COLO668 (cell line): Measurements from ENCODE around the gene SLC9A7.
"Not testable (repeated sequence)": the region's sequence is repeated elsewhere in the genome, so short reads cannot be mapped to it uniquely, and the experiment has no call there.

Source experiments
- DNase-seq: peaks from one replicate; lab custom pipeline; 2025; ENCODE audit not compliant: unreplicated experiment; lab: John Stamatoyannopoulos, UW

The SLC9A7 gene

GRCh38 chrX:46754586-46755061 lies 4.3 kb downstream of the SLC9A7 start:
- peak; percentile 12 for DNase-seq

GRCh38 chrX:46754036-46754435 lies 4.9 kb downstream of the SLC9A7 start:
- DNase-seq = no peak

GRCh38 chrX:46750889-46751288 lies 8.0 kb downstream of the SLC9A7 start:
- no peak for DNase-seq

GRCh38 chrX:46744009-46744408 lies 14.9 kb downstream of the SLC9A7 start:
- DNase-seq = no peak

- DNase-seq = no peak
These were observed 15.9 kb downstream of the SLC9A7 start for GRCh38 chrX:46743046-46743445.

- DNase-seq = no peak
These were observed 19.2 kb downstream of the SLC9A7 start for GRCh38 chrX:46739736-46740135.

- DNase-seq = no peak
These were observed 21.5 kb downstream of the SLC9A7 start for GRCh38 chrX:46737462-46737861.

- no peak for DNase-seq
These were observed 21.9 kb downstream of the SLC9A7 start for GRCh38 chrX:46737041-46737440.

- DNase-seq = no peak
These were observed 23.3 kb downstream of the SLC9A7 start for GRCh38 chrX:46735622-46736021.

- DNase-seq = no peak
These were observed 25.7 kb downstream of the SLC9A7 start for GRCh38 chrX:46733226-46733625.

- no peak for DNase-seq
These were observed 28.2 kb downstream of the SLC9A7 start for GRCh38 chrX:46730765-46731164.

- DNase-seq = no peak
These were observed 31.5 kb downstream of the SLC9A7 start for GRCh38 chrX:46727441-46727840.

- DNase-seq = not testable (repeated sequence)
These were observed 35.4 kb downstream of the SLC9A7 start for GRCh38 chrX:46723569-46723927.

- DNase-seq = no peak
These were observed 36.0 kb downstream of the SLC9A7 start for GRCh38 chrX:46722742-46723568.

GRCh38 chrX:46716796-46717195 lies 42.1 kb downstream of the SLC9A7 start:
- DNase-seq = no peak

- no peak for DNase-seq
These were observed 42.9 kb downstream of the SLC9A7 start for GRCh38 chrX:46715997-46716396.

GRCh38 chrX:46715530-46715929 lies 43.4 kb downstream of the SLC9A7 start:
- DNase-seq = no peak

GRCh38 chrX:46713672-46714490 lies 45.0 kb downstream of the SLC9A7 start:
- DNase-seq = no peak

- DNase-seq = no peak
These were observed 46.2 kb downstream of the SLC9A7 start for GRCh38 chrX:46712764-46713163.

- DNase-seq = peak; percentile 60
These were observed 47.8 kb downstream of the SLC9A7 start for GRCh38 chrX:46710927-46711623.

GRCh38 chrX:46710425-46710824 lies 48.5 kb downstream of the SLC9A7 start:
- peak; percentile 19 for DNase-seq
